COR-L47 (cell line): Measurements from ENCODE around the gene OBP2A.

Source experiments
- DNase-seq: peaks from one replicate; lab custom pipeline; 2025; lab: John Stamatoyannopoulos, UW

The OBP2A gene

GRCh38 chr9:135552021-135552697 is 6.2 kb downstream of the OBP2A start:
- DNase-seq = no peak

- DNase-seq = no peak
These were observed 6.8 kb downstream of the OBP2A start for GRCh38 chr9:135552698-135553171.

- no peak for DNase-seq
These were observed 8.8 kb downstream of the OBP2A start for GRCh38 chr9:135554718-135555117.

GRCh38 chr9:135555203-135555602 is 9.3 kb downstream of the OBP2A start:
- no peak for DNase-seq

- DNase-seq = no peak
These were observed 10.0 kb downstream of the OBP2A start for GRCh38 chr9:135555910-135556309.

- DNase-seq = no peak
These were observed 13.7 kb downstream of the OBP2A start for GRCh38 chr9:135559606-135560005.

GRCh38 chr9:135561391-135562234 is 15.7 kb downstream of the OBP2A start, which contains the start of gene PAEP:
PAEP (plus strand) TSS chr9:135561756.
- no peak for DNase-seq

GRCh38 chr9:135562235-135562745 is 16.4 kb downstream of the OBP2A start:
- DNase-seq = no peak

GRCh38 chr9:135563039-135563476 is 17.1 kb downstream of the OBP2A start:
- DNase-seq = no peak

- DNase-seq = no peak
These were observed 17.9 kb downstream of the OBP2A start for GRCh38 chr9:135563858-135564257.

- DNase-seq = no peak
These were observed 19.3 kb downstream of the OBP2A start for GRCh38 chr9:135565141-135565628.

- no peak for DNase-seq
These were observed 19.7 kb downstream of the OBP2A start for GRCh38 chr9:135565636-135566035.

GRCh38 chr9:135566552-135566951 is 20.6 kb downstream of the OBP2A start:
- no peak for DNase-seq

- DNase-seq = no peak
These were observed 21.4 kb downstream of the OBP2A start for GRCh38 chr9:135567311-135567710.

GRCh38 chr9:135568026-135568425 is 22.1 kb downstream of the OBP2A start:
- DNase-seq = no peak

- no peak for DNase-seq
These were observed 24.5 kb downstream of the OBP2A start for GRCh38 chr9:135570456-135570855.

- DNase-seq = no peak
These were observed 26.3 kb downstream of the OBP2A start for GRCh38 chr9:135572233-135572632.

GRCh38 chr9:135573124-135573523 is 27.2 kb downstream of the OBP2A start:
- DNase-seq = no peak

- no peak for DNase-seq
These were observed 28.4 kb downstream of the OBP2A start for GRCh38 chr9:135574331-135574730.

- DNase-seq = no peak
These were observed 29.0 kb downstream of the OBP2A start for GRCh38 chr9:135574943-135575342.

GRCh38 chr9:135575995-135576631 is 30.2 kb downstream of the OBP2A start:
- DNase-seq = no peak

- DNase-seq = no peak
These were observed 31.3 kb downstream of the OBP2A start for GRCh38 chr9:135577256-135577655.
